Measurements from ENCODE around the gene L1CAM.

Gene L1CAM

GRCh38 chrX:153862369-153863250, 23.4 kb downstream of the L1CAM start:
- no peak for TF ChIP-seq SIN3A (IDR thresholded peaks at IDR 0.05; ENCODE audit: borderline replicate concordance, insufficient read depth, low read length)
- TF ChIP-seq POLR2AphosphoS5 (IDR thresholded peaks at IDR 0.05; ENCODE audit: low read depth, low read length), result no peak
- TF ChIP-seq FOXP2 (optimal IDR thresholded peaks at IDR 0.05; ENCODE audit: borderline replicate concordance, extremely low read depth, extremely low read length, insufficient read depth), result no peak
- no peak for TF ChIP-seq REST (IDR thresholded peaks at IDR 0.05; ENCODE audit: insufficient read depth in 1 of 2, low read depth in 2 of 2, low read length in 2 of 2)
- TF ChIP-seq TAF1 (IDR thresholded peaks at IDR 0.05; ENCODE audit: borderline replicate concordance, insufficient read depth, low read length), result no peak

GRCh38 chrX:153861733-153862310, 24.2 kb downstream of the L1CAM start:
- TF ChIP-seq POLR2AphosphoS5 (IDR thresholded peaks at IDR 0.05; ENCODE audit: low read depth, low read length) (no peak), FOXP2 (optimal IDR thresholded peaks at IDR 0.05; ENCODE audit: borderline replicate concordance, extremely low read depth, extremely low read length, insufficient read depth) (no peak), SIN3A (IDR thresholded peaks at IDR 0.05; ENCODE audit: borderline replicate concordance, insufficient read depth, low read length) (no peak), REST (IDR thresholded peaks at IDR 0.05; ENCODE audit: insufficient read depth in 1 of 2, low read depth in 2 of 2, low read length in 2 of 2) (no peak), TAF1 (IDR thresholded peaks at IDR 0.05; ENCODE audit: borderline replicate concordance, insufficient read depth, low read length) (no peak)

GRCh38 chrX:153861151-153861550, 24.8 kb downstream of the L1CAM start:
- TF ChIP-seq FOXP2 (optimal IDR thresholded peaks at IDR 0.05; ENCODE audit: borderline replicate concordance, extremely low read depth, extremely low read length, insufficient read depth), result no peak
- no peak for TF ChIP-seq SIN3A (IDR thresholded peaks at IDR 0.05; ENCODE audit: borderline replicate concordance, insufficient read depth, low read length)
- TF ChIP-seq POLR2AphosphoS5 (IDR thresholded peaks at IDR 0.05; ENCODE audit: low read depth, low read length), result no peak
- TF ChIP-seq TAF1 (IDR thresholded peaks at IDR 0.05; ENCODE audit: borderline replicate concordance, insufficient read depth, low read length), result no peak
- TF ChIP-seq REST (IDR thresholded peaks at IDR 0.05; ENCODE audit: insufficient read depth in 1 of 2, low read depth in 2 of 2, low read length in 2 of 2), result no peak

- TF ChIP-seq FOXP2 (optimal IDR thresholded peaks at IDR 0.05; ENCODE audit: borderline replicate concordance, extremely low read depth, extremely low read length, insufficient read depth) (no peak), SIN3A (IDR thresholded peaks at IDR 0.05; ENCODE audit: borderline replicate concordance, insufficient read depth, low read length) (no peak), POLR2AphosphoS5 (IDR thresholded peaks at IDR 0.05; ENCODE audit: low read depth, low read length) (no peak), REST (IDR thresholded peaks at IDR 0.05; ENCODE audit: insufficient read depth in 1 of 2, low read depth in 2 of 2, low read length in 2 of 2) (no peak), TAF1 (IDR thresholded peaks at IDR 0.05; ENCODE audit: borderline replicate concordance, insufficient read depth, low read length) (no peak)
Measured at GRCh38 chrX:153857348-153857903, 28.5 kb downstream of the L1CAM start.
